ENCODE data around the gene PLCB4. TPM values are rescaled to one million over a fixed set of nuclear protein-coding genes. Genes with fewer than 3 reads are reported as not detected.

The PLCB4 gene
- total RNA-seq, 1 experiment from 2014 or later, result 10.1 TPM

DNA sequence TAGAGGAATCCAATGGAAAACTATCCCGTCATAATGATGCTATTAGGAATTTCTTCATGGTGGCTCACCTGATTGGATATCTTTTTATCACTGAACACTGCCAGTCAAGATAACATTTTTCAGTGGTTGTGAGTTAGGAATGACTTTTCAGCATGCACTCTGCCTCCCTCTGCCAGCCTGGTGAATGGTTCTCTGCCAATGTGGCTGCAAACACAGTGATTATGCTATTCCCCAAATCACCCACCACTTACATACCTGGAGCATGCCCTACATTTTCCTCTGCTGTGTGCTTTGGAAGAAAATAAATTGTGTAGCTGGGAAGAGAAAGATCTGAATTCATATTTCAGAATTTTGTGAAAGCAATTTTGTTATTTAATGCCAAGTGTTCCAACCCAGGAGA lies 342.9 kb downstream of the PLCB4 start:
- TF ChIP-seq, protein P1, sequence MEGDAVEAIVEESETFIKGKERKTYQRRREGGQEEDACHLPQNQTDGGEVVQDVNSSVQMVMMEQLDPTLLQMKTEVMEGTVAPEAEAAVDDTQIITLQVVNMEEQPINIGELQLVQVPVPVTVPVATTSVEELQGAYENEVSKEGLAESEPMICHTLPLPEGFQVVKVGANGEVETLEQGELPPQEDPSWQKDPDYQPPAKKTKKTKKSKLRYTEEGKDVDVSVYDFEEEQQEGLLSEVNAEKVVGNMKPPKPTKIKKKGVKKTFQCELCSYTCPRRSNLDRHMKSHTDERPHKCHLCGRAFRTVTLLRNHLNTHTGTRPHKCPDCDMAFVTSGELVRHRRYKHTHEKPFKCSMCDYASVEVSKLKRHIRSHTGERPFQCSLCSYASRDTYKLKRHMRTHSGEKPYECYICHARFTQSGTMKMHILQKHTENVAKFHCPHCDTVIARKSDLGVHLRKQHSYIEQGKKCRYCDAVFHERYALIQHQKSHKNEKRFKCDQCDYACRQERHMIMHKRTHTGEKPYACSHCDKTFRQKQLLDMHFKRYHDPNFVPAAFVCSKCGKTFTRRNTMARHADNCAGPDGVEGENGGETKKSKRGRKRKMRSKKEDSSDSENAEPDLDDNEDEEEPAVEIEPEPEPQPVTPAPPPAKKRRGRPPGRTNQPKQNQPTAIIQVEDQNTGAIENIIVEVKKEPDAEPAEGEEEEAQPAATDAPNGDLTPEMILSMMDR (conservative IDR thresholded peaks at IDR 0.05), result no peak
- Histone ChIP-seq H3K79me1 (ENCODE audit: insufficient read depth, low read depth, low read length, poor library complexity, severe bottlenecking) (no peaks in the 10 kb centered on the region), H4K91ac (ENCODE audit: insufficient read length, low read depth, low read length) (no peak overlapping the region), H2BK20ac (ENCODE audit: low read depth, low read length, poor library complexity, severe bottlenecking) (no peak overlapping the region), H3K4ac (ENCODE audit: low read depth, low read length) (no peak overlapping the region), H2BK120ac (ENCODE audit: low read depth, low read length, poor library complexity, severe bottlenecking) (no peak overlapping the region), H3K27me3 (ENCODE audit: insufficient read depth, low read length) (no peaks in the 10 kb centered on the region), H2BK15ac (ENCODE audit: low read depth, low read length) (no peak overlapping the region), H3K9ac (ENCODE audit: extremely low read depth, insufficient read length, low read length) (no peak overlapping the region), H4K8ac (replicated peaks; ENCODE audit: insufficient read length, low read depth, low read length) (no peak overlapping the region), H3T11ph (ENCODE audit: low read length) (no peak overlapping the region), H3K27ac (ENCODE audit: insufficient read length, low read depth, low read length) (no peak overlapping the region), H4K20me1 (ENCODE audit: control insufficient read depth, insufficient read depth, insufficient read length) (no peaks in the 10 kb centered on the region), H2AK5ac (ENCODE audit: insufficient read length, low read length) (no peak overlapping the region), H3K79me2 (ENCODE audit: insufficient read depth, low read length) (no peaks in the 10 kb centered on the region), H2BK12ac (ENCODE audit: insufficient read length, low read depth, low read length) (no peak overlapping the region), H3K14ac (ENCODE audit: insufficient read depth, low read length) (no peak overlapping the region), H3K4me2 (ENCODE audit: insufficient read depth, insufficient read length, low read length) (no peak overlapping the region), H3K9me3 (ENCODE audit: control insufficient read depth, low read depth, low read length) (no peaks in the 10 kb centered on the region), H3K56ac (ENCODE audit: insufficient read length, low read depth, low read length) (no peak overlapping the region), H3K18ac (ENCODE audit: insufficient read length, low read depth, low read length) (no peak overlapping the region), H2BK5ac (ENCODE audit: insufficient read length, low read length) (no peak overlapping the region), H3K4me1 (ENCODE audit: insufficient read depth, low read length) (no peaks in the 10 kb centered on the region), H2AFZ (ENCODE audit: low read length) (no peak overlapping the region), H3K23me2 (ENCODE audit: insufficient read length, low read depth, low read length, poor library complexity, severe bottlenecking) (no peaks in the 10 kb centered on the region), H4K5ac (ENCODE audit: insufficient read length, low read depth, low read length) (no peak overlapping the region), H3K23ac (ENCODE audit: insufficient read length, low read depth, low read length) (no peak overlapping the region)
- DNase-seq, result no peak
- Mint-ChIP-seq H3K4me1 (peaks cover 3 to 6% of the 10 kb centered on the region in 2 experiments; a peak in 2 of 4 replicates), H3K36me3 (ENCODE audit: insufficient read depth in 1 of 3, low read depth in 3 of 3) (peaks cover 0 to 9% (median 6%) of the 10 kb centered on the region in 3 experiments), H3K4me3 (no peak overlapping the region), H3K27me3 (ENCODE audit: low read depth) (no peaks in the 10 kb centered on the region), H3K27ac (no peak overlapping the region), H3K9me3 (no peaks in the 10 kb centered on the region)
- WGBS (ENCODE audit: extremely low coverage, insufficient read length, low lambda C conversion rate), result no CpG with 5 or more reads among the region's 1 CpG
